GM21360 (cell line): Measurements from ENCODE around the gene GNAO1.

ENCODE experiments used
- ATAC-seq: cut with Tn5 transposase; IDR thresholded peaks from one replicate; pipeline ENCODE4 v1.9.1; 2021; ENCODE audit warnings: mild to moderate bottlenecking, moderate library complexity; ENCODE audit not compliant: unreplicated experiment

Gene GNAO1

GRCh38 chr16:56197192-56197992 is 6.1 kb downstream of the GNAO1 start:
- ATAC-seq, result no peak

GRCh38 chr16:56198006-56198754 is 6.9 kb downstream of the GNAO1 start:
- no peak for ATAC-seq

- ATAC-seq, result no peak
Measured at GRCh38 chr16:56198755-56199114, 7.4 kb downstream of the GNAO1 start.

GRCh38 chr16:56199164-56199563 is 7.9 kb downstream of the GNAO1 start:
- no peak for ATAC-seq

GRCh38 chr16:56201030-56201429 is 9.7 kb downstream of the GNAO1 start:
- no peak for ATAC-seq

GRCh38 chr16:56202036-56202435 is 10.7 kb downstream of the GNAO1 start:
- no peak for ATAC-seq

- ATAC-seq, result peak; percentile 85
Measured at GRCh38 chr16:56203052-56203451, 11.8 kb downstream of the GNAO1 start.

- no peak for ATAC-seq
Measured at GRCh38 chr16:56204816-56205215, 13.5 kb downstream of the GNAO1 start.

- ATAC-seq, result no peak
Measured at GRCh38 chr16:56206951-56207350, 15.7 kb downstream of the GNAO1 start.

GRCh38 chr16:56207421-56207820 is 16.1 kb downstream of the GNAO1 start:
- no peak for ATAC-seq

- no peak for ATAC-seq
Measured at GRCh38 chr16:56211435-56211981, 20.2 kb downstream of the GNAO1 start.

- no peak for ATAC-seq
Measured at GRCh38 chr16:56212144-56212543, 20.9 kb downstream of the GNAO1 start.

GRCh38 chr16:56221995-56222394 is 30.7 kb downstream of the GNAO1 start:
- no peak for ATAC-seq

GRCh38 chr16:56222474-56222997 is 31.2 kb downstream of the GNAO1 start:
- ATAC-seq, result no peak

GRCh38 chr16:56225017-56225742 is 33.9 kb downstream of the GNAO1 start:
- ATAC-seq, result no peak

- no peak for ATAC-seq
Measured at GRCh38 chr16:56226187-56226586, 34.9 kb downstream of the GNAO1 start.

GRCh38 chr16:56226845-56227525 is 35.7 kb downstream of the GNAO1 start:
- ATAC-seq, result no peak

- ATAC-seq, result no peak
Measured at GRCh38 chr16:56227936-56228335, 36.6 kb downstream of the GNAO1 start.

GRCh38 chr16:56228476-56228875 is 37.2 kb downstream of the GNAO1 start:
- ATAC-seq, result no peak

GRCh38 chr16:56233795-56234566 is 42.7 kb downstream of the GNAO1 start:
- no peak for ATAC-seq
